Fibroblast of lung (primary cell): Measurements from ENCODE around the gene ITPRIPL2.

Source experiments
- EZH2 ChIP-seq: IDR thresholded peaks from 2 replicates; pipeline ENCODE4 v1.5.1; 2012; ENCODE audit warnings: low read length, control low read depth, mild to moderate bottlenecking; ENCODE audit errors: missing control alignments
- TF ChIP-seq, protein P1 (sequence below), 2 donors: IDR thresholded peaks in 1 of 2; conservative IDR thresholded peaks in 1 of 2; 1 replicate in 1 of 2; 2 replicates in 1 of 2; pipeline ENCODE4 v1.5.1; 2011 to 2012; ENCODE audit warnings: low read length in 2 of 2, control low read depth in 1 of 2, inconsistent platforms in 1 of 2, low read depth in 1 of 2, mild to moderate bottlenecking in 1 of 2

DNA sequence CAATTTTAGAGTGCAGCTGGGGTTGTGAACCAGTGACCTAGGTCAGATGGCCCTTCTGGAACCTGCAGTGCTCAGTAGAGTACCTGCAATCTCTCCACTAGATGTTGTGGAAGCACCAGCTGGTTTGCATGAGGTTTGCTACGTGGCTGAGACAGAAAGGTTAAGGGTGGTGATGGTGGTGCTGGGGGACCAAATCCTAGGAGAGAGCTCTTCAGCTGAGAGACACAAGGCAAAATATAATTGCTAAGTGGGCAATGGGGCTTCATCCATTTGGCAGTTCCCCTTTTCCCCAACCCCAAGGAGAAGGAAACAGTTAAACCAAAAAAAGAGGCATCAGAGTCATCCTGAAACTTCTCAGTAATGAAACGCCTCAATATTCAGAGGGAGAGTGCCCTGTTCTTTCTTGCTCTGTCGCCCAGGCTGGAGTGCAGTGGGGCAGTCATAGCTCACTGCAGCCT lies 13.9 kb downstream of the ITPRIPL2 start:
- TF ChIP-seq, protein P1, sequence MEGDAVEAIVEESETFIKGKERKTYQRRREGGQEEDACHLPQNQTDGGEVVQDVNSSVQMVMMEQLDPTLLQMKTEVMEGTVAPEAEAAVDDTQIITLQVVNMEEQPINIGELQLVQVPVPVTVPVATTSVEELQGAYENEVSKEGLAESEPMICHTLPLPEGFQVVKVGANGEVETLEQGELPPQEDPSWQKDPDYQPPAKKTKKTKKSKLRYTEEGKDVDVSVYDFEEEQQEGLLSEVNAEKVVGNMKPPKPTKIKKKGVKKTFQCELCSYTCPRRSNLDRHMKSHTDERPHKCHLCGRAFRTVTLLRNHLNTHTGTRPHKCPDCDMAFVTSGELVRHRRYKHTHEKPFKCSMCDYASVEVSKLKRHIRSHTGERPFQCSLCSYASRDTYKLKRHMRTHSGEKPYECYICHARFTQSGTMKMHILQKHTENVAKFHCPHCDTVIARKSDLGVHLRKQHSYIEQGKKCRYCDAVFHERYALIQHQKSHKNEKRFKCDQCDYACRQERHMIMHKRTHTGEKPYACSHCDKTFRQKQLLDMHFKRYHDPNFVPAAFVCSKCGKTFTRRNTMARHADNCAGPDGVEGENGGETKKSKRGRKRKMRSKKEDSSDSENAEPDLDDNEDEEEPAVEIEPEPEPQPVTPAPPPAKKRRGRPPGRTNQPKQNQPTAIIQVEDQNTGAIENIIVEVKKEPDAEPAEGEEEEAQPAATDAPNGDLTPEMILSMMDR (conservative IDR thresholded peaks at IDR 0.05 in 1 of 2, IDR thresholded peaks at IDR 0.05 in 1 of 2; ENCODE audit: low read depth in 1 of 2, low read length in 2 of 2): no peak
- no peak for TF ChIP-seq EZH2
